Measurements from ENCODE around the gene SEMA4C.

GRCh38 chr2:96906729-96907114 is 36.8 kb upstream of the SEMA4C start:
- TF ChIP-seq CTCF (IDR thresholded peaks at IDR 0.05; ENCODE audit: low read depth, low read length) = no peak
- TF ChIP-seq EZH2phosphoT487 (IDR thresholded peaks at IDR 0.05; ENCODE audit: low read depth) = no peak

All from OCI-LY3 (cell line).